ENCODE data around the gene EPS8L1.

The EPS8L1 gene

GRCh38 chr19:55115446-55116065 lies 39.9 kb downstream of the EPS8L1 start:
- no peak for DNase-seq (ENCODE audit: low spot score)

GRCh38 chr19:55116232-55116858 lies 40.7 kb downstream of the EPS8L1 start:
- no peak for DNase-seq (ENCODE audit: low spot score)

GRCh38 chr19:55116859-55117662 lies 41.4 kb downstream of the EPS8L1 start, which contains the start of gene PPP1R12C:
Gene PPP1R12C, minus strand, starts transcription at chr19:55117637. Its CDS starts 94 bp downstream, at chr19:55117543.
- DNase-seq (ENCODE audit: low spot score): no peak

- peak; percentile 98 for DNase-seq (ENCODE audit: low spot score)
Observed at GRCh38 chr19:55117663-55118391, 42.2 kb downstream of the EPS8L1 start.

DNA sequence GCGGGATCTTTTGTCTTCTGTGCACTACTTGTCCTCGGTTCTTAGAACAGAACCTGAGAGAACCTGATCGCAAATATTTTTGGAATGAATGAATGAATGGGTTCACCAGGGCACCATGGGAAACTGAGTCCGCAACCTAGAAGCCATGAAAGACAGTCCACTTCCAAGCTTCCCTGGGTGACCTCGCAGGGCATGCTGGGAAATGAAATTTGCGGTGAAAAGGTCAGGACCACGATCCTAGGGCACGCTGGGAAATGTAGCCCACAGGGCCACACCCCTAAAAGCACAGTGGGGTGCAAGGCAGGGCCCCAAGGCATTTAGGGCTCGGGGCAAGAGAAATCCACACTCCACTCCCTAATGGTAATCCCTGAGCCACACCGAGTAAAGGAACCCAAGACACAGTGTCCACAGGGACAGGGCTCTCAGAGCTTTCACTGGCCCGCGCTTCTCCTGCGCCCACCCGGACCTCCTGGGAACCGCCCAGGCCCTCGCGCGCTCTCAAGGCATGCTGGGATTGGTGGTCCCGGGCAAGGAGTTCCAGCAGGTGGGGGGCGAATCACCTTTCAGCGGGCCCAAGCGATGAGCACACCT lies 42.8 kb downstream of the EPS8L1 start:
- peak; percentile 78 for DNase-seq (ENCODE audit: low spot score)

- DNase-seq (ENCODE audit: low spot score): no peak
Observed at GRCh38 chr19:55119053-55119452, 43.4 kb downstream of the EPS8L1 start.

- no peak for DNase-seq (ENCODE audit: low spot score)
Observed at GRCh38 chr19:55131421-55131820, 55.8 kb downstream of the EPS8L1 start.

GRCh38 chr19:55132453-55133129 lies 56.9 kb downstream of the EPS8L1 start:
- no peak for DNase-seq (ENCODE audit: low spot score)

DNA sequence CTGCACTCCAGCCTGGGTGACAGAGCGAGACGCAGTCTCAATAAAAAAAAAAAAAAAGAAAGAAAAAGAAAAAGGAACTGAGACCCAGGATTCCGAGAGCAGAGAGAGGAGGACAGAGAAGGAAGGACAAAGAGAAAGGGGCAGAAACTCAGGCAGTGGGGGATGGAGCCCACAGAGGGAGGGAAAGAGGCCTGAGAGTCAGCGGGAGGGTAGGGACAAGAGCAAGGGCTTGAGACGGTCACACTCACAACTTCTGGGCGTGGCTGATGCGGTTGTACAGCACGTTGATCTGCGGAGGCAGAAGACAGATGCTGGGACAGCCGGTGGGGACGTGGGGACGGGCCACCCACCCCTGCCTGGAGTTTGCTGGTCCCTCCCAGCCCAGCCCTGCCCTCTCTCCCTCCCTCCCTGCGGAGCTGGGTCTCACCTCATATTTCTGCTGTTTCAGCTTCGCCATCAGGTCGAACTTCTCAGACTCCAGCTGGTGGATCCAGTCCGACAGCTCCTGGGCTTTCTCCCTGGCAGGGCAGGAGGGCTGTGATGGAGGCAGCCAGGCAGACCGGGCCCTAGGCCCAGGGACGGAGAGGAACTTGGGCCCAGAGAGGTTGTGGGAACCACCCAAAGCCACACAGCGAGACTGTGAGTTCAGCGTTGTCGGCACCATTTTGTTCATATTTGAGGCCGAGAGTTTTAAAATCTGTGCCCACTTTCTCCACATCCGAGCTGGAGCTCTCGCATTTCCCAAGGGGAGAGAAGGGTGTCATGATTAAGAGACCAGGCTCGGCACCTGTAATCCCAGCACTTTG lies 58.2 kb downstream of the EPS8L1 start:
- DNase-seq (ENCODE audit: low spot score): no peak

- no peak for DNase-seq (ENCODE audit: low spot score)
Observed at GRCh38 chr19:55134736-55135135, 59.1 kb downstream of the EPS8L1 start.

GRCh38 chr19:55136399-55137102 lies 60.9 kb downstream of the EPS8L1 start:
- DNase-seq (ENCODE audit: low spot score): no peak

Measured in HuH-7 (cell line).